NCI-H2227 (cell line): Measurements from ENCODE around the gene NBDY.

Experiments
- DNase-seq: peaks from one replicate; lab custom pipeline; 2025; ENCODE audit not compliant: unreplicated experiment; lab: John Stamatoyannopoulos, UW

Gene NBDY

GRCh38 chrX:56784666-56785065 is 55.6 kb downstream of the NBDY start:
- no peak for DNase-seq

- no peak for DNase-seq
Observed at GRCh38 chrX:56785442-56785841, 56.4 kb downstream of the NBDY start.

- no peak for DNase-seq
Observed at GRCh38 chrX:56786889-56787733, 58.1 kb downstream of the NBDY start.

GRCh38 chrX:56787734-56788152 is 58.7 kb downstream of the NBDY start:
- DNase-seq: no peak

DNA sequence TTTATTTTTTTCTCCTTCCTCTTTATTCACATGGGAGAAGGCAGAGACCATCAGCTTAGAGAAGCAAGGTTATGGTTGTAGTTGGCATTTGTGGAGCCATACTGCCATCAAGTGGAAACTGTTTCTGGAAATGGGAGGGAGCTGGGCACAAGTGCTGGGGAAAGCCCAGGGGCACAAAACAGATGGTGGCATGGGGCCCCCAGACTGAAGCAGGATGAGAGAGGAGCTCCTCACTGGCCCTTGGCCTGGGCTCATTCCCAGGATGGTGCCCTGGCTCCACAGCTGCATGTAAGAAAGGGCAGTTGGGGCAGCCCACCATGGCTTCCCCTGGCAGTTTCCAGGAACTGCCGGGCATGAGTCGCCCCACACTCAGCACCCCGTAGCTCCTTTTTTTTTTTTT is 59.2 kb downstream of the NBDY start:
- no peak for DNase-seq

DNA sequence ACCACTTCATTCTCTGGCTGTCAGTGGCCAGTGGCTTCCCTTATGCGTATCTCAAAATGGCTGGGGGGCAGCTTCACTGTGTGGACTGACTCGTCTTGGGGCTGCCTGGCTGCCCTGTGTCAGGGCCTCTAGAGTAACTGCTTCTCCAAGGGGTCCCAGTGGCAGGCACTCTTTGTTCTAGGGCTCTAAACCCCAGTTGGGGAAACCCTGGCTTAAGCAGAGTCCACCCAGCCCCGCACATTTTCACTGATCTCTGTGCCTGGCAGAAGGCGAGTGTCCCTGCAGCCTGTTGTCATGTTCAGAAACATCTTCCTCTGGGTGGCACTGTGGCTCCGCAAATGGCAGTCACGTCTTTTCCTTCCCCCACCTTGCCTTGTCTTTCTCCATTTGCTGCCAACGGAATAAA is 59.7 kb downstream of the NBDY start:
- peak; percentile 15 for DNase-seq

DNA sequence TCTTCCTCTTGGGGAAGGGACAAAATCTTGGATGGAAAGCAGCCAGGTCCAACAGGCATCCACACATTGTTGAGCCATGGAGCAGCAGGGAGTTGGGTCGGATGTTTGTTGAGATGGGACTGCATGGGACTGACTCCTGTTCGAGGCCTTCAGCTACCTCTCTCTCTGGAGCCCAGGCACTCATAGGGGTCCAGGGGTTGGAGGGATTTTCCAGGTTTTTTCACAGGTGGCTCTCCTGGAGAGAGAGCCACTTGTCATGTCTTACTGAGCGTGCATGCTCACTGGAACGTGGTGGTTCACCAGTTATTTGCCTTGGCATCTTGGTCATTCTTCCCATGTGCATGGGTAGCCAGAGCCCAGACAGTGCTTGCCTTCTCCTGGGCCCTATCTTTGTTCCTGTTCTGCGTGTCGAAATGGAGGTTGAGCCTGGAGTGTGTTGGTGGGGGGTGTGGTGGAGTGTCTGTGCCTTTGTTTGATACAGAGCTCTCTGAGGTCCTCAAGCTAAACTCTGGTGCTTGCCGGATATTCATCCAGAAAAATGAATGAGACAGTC is 60.6 kb downstream of the NBDY start:
- no peak for DNase-seq

DNA sequence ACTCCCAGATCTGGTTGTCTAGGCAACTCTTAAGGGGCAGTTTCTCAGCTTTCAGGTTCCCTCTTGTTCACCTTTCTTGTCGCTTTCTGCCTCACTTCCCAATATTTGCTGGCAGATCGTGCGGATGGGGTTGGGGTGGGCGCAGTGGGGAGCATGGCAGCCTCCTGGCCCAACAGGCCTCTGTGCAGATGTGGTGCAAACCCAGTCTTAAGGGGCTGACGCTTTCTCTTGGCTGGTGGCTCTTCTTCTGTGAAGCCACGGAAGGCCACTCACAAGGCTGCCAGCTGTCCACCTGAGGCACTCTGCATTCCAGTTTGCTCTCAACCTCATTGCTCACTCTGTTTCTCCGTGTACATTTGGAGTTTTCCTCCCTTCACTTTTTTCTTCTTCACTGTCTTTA is 61.7 kb downstream of the NBDY start:
- DNase-seq: no peak

DNA sequence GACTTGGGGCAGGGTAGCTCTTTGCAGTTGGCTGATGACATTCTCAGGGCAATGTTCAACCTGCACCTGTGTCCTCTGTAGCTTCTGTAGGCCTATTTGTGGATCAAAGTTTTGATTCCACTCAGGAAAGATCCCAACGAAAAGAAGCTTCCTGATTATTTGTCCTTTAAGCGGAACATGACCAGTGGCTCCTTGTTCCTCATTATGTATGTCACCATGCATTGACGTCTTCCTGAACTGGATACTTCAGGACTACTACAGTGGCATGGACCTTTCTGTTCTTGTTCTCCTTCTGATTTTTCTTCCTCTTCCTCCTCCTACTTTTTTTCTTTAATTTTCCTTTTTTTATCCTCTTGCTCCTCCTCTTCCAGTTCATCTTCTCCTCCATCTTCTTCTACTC is 62.4 kb downstream of the NBDY start:
- DNase-seq: no peak

DNA sequence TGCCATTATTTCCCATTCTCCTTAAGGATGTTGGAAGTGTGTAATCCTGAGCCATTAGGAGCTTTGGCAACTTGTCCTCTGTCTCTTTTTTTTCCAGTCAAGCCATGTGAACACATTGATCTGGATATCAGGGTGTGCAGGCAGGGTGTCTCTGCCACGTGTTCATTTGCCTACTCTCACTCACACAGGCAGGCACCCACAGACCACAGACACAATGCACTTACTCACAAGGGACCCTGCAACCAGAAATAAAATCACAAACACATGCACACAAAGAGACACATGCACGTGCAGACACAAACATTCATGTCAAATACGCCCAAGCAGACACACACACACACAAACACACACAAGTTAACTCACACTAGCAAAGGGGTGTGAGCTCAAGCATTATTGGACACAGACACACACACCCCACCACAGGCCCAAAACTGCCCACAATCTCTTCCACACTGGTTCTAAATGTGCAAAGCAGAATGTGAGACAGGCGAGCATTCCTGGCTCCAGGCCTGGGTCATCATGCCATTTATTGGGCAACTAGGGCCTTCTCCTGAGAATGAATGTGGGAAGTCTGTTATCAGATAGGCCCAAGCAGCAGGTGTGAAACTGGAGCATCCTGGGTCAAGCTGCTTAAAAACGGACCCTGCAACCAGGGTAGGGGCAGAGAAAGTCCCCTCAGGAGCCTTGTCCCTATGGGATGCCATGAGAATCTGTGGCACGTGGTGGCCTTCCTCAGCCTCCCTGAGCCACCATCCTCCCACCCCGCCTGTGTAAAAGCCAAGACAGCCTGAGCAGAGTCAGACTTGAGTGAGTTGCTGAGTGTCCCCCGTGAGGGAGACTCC is 63.4 kb downstream of the NBDY start:
- no peak for DNase-seq

GRCh38 chrX:56793112-56793430 is 64.0 kb downstream of the NBDY start:
- no peak for DNase-seq

- no peak for DNase-seq
Observed at GRCh38 chrX:56793521-56794320, 64.7 kb downstream of the NBDY start.

DNA sequence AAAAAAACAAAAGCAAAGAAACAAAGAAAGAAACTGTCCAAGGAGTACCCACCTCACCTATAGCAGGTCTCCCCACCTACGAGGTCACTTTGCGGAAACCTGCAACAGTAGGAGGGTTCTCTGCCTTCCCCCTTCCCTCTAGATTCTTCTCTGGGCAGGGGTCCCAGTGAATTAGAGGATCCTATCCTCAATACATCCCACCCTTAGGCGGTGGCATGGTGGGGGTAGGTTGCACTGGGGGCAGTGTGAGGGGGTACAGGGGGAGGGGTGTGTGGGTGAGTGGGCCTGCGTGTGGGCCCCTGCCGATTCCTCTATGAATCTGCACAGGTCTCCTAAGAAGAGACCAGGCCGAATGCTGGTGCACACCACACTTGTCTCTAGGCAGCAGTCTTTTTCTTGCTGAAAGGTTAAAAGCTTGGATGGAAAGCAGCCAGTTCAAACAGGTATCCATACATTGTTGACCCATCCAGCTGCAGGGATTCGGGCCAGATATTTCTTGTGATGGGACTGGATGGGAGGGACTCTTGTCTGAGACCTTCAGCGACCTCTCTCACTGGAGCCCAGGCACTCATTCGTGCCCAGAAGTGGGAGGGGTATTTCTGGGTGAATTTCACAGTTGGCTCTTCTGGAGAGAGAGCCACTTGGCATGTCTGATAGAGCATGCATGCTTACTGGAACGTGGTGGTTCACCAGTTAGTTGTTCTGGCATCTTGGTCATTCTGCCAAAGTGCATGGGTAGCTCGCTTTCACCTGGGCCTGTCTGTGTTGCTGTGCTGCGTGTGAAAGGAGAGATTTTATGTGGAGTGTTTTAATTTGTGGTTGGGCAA is 65.6 kb downstream of the NBDY start:
- DNase-seq: no peak

- DNase-seq: no peak
Observed at GRCh38 chrX:56795309-56795868, 66.3 kb downstream of the NBDY start.

DNA sequence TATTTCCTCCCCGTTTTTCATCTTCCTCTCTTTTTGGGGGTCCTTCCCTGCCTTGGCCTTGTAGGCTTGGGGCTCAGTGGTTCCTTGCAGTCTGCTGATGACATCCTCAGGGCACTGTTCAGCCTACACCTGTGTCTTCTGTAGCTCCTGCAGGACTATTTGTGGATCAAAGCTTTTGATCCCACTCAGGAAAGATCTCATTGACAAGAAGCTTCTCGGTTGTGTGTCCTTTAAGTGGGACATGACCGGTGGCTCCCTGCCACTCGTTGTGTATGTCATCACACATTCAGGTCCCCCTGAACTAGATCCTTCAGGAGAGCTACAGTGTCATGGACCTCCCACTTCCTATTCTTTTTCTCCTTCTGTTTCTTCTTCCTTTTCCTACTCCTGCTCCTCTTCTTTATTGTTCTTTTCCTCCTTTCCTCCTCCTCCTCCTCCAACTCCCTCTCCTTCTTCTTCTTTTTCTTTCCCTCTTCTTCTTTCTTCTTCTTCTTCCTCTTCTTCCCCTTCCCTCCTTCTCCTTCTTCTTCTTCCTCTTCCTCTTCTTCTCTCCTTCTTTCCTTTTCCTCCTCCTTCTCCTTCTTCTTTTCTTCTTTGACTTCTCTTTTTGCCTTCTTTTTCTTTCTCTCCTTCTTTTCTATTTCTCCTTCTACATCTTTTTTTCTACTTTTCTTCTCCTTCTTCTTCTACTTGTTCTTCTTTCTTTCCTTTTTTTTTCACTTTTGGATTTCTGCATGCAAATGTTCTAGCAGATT is 67.8 kb downstream of the NBDY start:
- DNase-seq: no peak

GRCh38 chrX:56797574-56798338 is 68.7 kb downstream of the NBDY start:
- no peak for DNase-seq

- DNase-seq: no peak
Observed at GRCh38 chrX:56798339-56798711, 69.3 kb downstream of the NBDY start.

GRCh38 chrX:56798866-56799758 is 70.1 kb downstream of the NBDY start:
- no peak for DNase-seq
